HepG2 (cell line): ENCODE data around the gene ARG2. TPM values are rescaled to one million over a fixed set of nuclear protein-coding genes. Genes with fewer than 3 reads are reported as not detected.

ENCODE experiments used
- ATAC-seq: fragments of 200-7000 bp; cut with Tn5 transposase; 3 replicates; pipeline ENCODE4 v1.9.1; 2020; ENCODE audit warnings: mild to moderate bottlenecking, moderate library complexity
- BruUV-seq: library from RNA; stranded (reverse); fragments of 400-500 nt; replicated peaks from 2 replicates; lab custom pipeline; 2021; lab: Mats Ljungman, UMichigan
- CTCF ChIA-PET: fragments of 300-600 bp; formaldehyde crosslinking; extraction: SDS; loops from one replicate; lab custom pipeline; 2021; ENCODE audit warnings: low total read pairs, inconsistent platforms, low intra/inter-chr PET ratio; lab: Yijun Ruan, JAX
- POLR2A ChIA-PET: fragments of 350-600 bp; sonication (Branson Sonifier 250); formaldehyde crosslinking; loops from one replicate; lab custom pipeline; 2020; ENCODE audit warnings: antibody characterized with exemption, inconsistent platforms; lab: Yijun Ruan, JAX
- DNase-seq: peaks from one replicate; pipeline ENCODE4 v3.0.0-alpha.2; 2015; ENCODE audit warnings: low spot score
- FAIRE-seq: peaks from 3 replicates; lab custom pipeline; 2011; peaks lifted over from hg19 to GRCh38; lab: Jason Lieb, UNC
- H2AFZ ChIP-seq: one replicate; pipeline ENCODE4 v1.6.1; 2011; ENCODE audit warnings: low read length, inconsistent platforms
- H3K27ac ChIP-seq: fragments of 300-600 bp; 3 replicates; pipeline ENCODE4 v1.8.0; 2011; ENCODE audit warnings: mixed run types, mild to moderate bottlenecking, mixed read lengths, low read length, inconsistent platforms; ENCODE audit not compliant: insufficient read depth; ENCODE audit errors: extremely low read length
- H3K27me3 ChIP-seq, 2 experiments: fragments of 200-600 bp in 1 of 2; 2 replicates in 1 of 2; 3 replicates in 1 of 2; pipeline versions ENCODE4 v1.6.0 to v1.8.0; 2011; ENCODE audit warnings: low read length in 2 of 2, mild to moderate bottlenecking in 2 of 2, moderate library complexity in 2 of 2, inconsistent platforms in 1 of 2; ENCODE audit not compliant: insufficient read depth in 2 of 2, control insufficient read depth in 1 of 2
- H3K36me3 ChIP-seq, 2 experiments: fragments of 200-600 bp in 1 of 2; replicated peaks in 1 of 2; 2 replicates in 1 of 2; 3 replicates in 1 of 2; pipeline versions ENCODE4 v1.5.1 to v1.8.0; 2011; ENCODE audit warnings: low read length in 2 of 2, inconsistent platforms in 1 of 2; ENCODE audit not compliant: insufficient read depth in 2 of 2, control insufficient read depth in 1 of 2
- H3K4me1 ChIP-seq: 2 replicates; pipeline ENCODE4 v1.5.1; 2012; ENCODE audit warnings: low read length, inconsistent platforms; ENCODE audit not compliant: insufficient read depth
- H3K4me2 ChIP-seq: 2 replicates; pipeline ENCODE4 v1.6.0; 2011; ENCODE audit warnings: low read depth, low read length, inconsistent platforms
- H3K4me3 ChIP-seq, 3 experiments: fragments of 200-600 bp in 1 of 3; sonication (generic), shearing (Covaris generic) in 1 of 3; replicated peaks in 1 of 3; 2 replicates each; pipeline ENCODE4 v1.5.1; 2011 to 2016; ENCODE audit warnings: low read length in 3 of 3, inconsistent platforms in 2 of 3, low read depth in 2 of 3, mild to moderate bottlenecking in 2 of 3, control low read depth in 1 of 3, mixed read lengths in 1 of 3; ENCODE audit not compliant: insufficient read depth in 1 of 3
- H3K79me2 ChIP-seq: one replicate; pipeline ENCODE4 v1.6.1; 2011; ENCODE audit warnings: low read length, inconsistent platforms; ENCODE audit not compliant: insufficient read depth
- H3K9ac ChIP-seq: 2 replicates; pipeline ENCODE4 v1.6.0; 2011; ENCODE audit warnings: mild to moderate bottlenecking, low read depth, low read length, inconsistent platforms; ENCODE audit not compliant: insufficient read depth
- H3K9me3 ChIP-seq: 2 replicates; pipeline ENCODE4 v1.5.1; 2012; ENCODE audit warnings: mild to moderate bottlenecking, low read length
- H4K20me1 ChIP-seq: 2 replicates; pipeline ENCODE4 v1.6.0; 2011; ENCODE audit warnings: inconsistent platforms, mild to moderate bottlenecking, low read length, moderate library complexity; ENCODE audit not compliant: insufficient read depth
- ELF1 ChIP-seq: sonication (generic); formaldehyde crosslinking; IDR thresholded peaks from 2 replicates; pipeline ENCODE4 v1.4.0; 2020; ENCODE audit warnings: missing genetic modification reagents
- GTF2F1 ChIP-seq: fragments of 150-350 bp; IDR thresholded peaks from 2 replicates; pipeline ENCODE4 v1.6.1; 2014; ENCODE audit warnings: low read length
- MED1 ChIP-seq: sonication (generic); formaldehyde crosslinking; IDR thresholded peaks from 2 replicates; pipeline ENCODE4 v1.4.0; 2020; ENCODE audit warnings: missing genetic modification reagents
- ZNF468 ChIP-seq: sonication (generic); formaldehyde crosslinking; IDR thresholded peaks from 2 replicates; pipeline ENCODE4 v1.8.0; 2022; ENCODE audit warnings: mild to moderate bottlenecking, moderate library complexity, missing genetic modification reagents
- ZNF496 ChIP-seq: sonication (generic); formaldehyde crosslinking; IDR thresholded peaks from 2 replicates; pipeline ENCODE4 v1.8.1; 2023; ENCODE audit warnings: mild to moderate bottlenecking, moderate library complexity, missing genetic modification reagents; ENCODE audit not compliant: insufficient replicate concordance
- ZNF503 ChIP-seq: sonication (generic); formaldehyde crosslinking; IDR thresholded peaks from 2 replicates; pipeline ENCODE4 v1.4.0; 2020; ENCODE audit warnings: missing genetic modification reagents
- ZNF569 ChIP-seq: sonication (generic); formaldehyde crosslinking; IDR thresholded peaks from 2 replicates; pipeline ENCODE4 v1.5.0; 2020; ENCODE audit warnings: mild to moderate bottlenecking, missing genetic modification reagents, moderate library complexity, borderline replicate concordance
- ZNF776 ChIP-seq: sonication (generic); formaldehyde crosslinking; IDR thresholded peaks from 2 replicates; pipeline ENCODE4 v1.4.0; 2020; ENCODE audit warnings: mild to moderate bottlenecking, missing genetic modification reagents
- WGBS: methylation state at CpG from one replicate; pipeline ENCODE4 v1.1.6; 2017; ENCODE audit warnings: low lambda C conversion rate; 5-methylcytosine and 5-hydroxymethylcytosine counted together
- in situ Hi-C: cut with HindIII; loops from 2 replicates; pipeline ENCODE4 v1.10.0; 2017; ENCODE audit warnings: low pct_unique_long_range_greater_than_20kb; ENCODE audit not compliant: extremely low pct_ligation_motif_present
- intact Hi-C: fragments of 100-400 bp; cut with micrococcal nuclease; formaldehyde crosslinking; loops from one replicate; pipeline ENCODE4 v1.10.0; 2022; ENCODE audit not compliant: unreplicated experiment
- polyA plus RNA-seq, 8 experiments: library from polyadenylated mRNA; depleted of rRNA in 3 of 8; stranded (reverse) in 7 of 8; unstranded in 1 of 8; fragments of >200 nt; fragmentation: Illumina TruSeq in 4 of 8; extraction: Trizol in 4 of 8; gene quantifications; 2 replicates each; pipeline versions ENCODE4 v1.2.1 to v1.2.3, GENCODE V29; 2011 to 2016; ENCODE audit warnings: low read depth in 4 of 8, missing spikeins in 1 of 8, mixed read lengths in 1 of 8; ENCODE audit not compliant: insufficient read depth in 1 of 8
- total RNA-seq, 5 experiments: library from RNA; depleted of rRNA; stranded (reverse); fragments of >200 nt; fragmentation: Illumina TruSeq; extraction: Trizol; gene quantifications; 2 replicates each; pipeline ENCODE4 v1.2.3, GENCODE V29; 2016; ENCODE audit warnings: low read depth in 1 of 5
- TF ChIP-seq, protein P1 (sequence below): sonication (generic); formaldehyde crosslinking; IDR thresholded peaks from 2 replicates; pipeline ENCODE4 v1.5.0; 2020; ENCODE audit warnings: mild to moderate bottlenecking, missing genetic modification reagents

Gene ARG2
- total and polyA plus RNA-seq, 2 of the 13 experiments (the other 11 are each of a cell fraction or from before 2014, with no cell fraction given) = 37.5 to 73.6 TPM

GRCh38 chr14:67577181-67577808 lies 42.4 kb upstream of the ARG2 start:
- in situ Hi-C loops = no loop called here
- POLR2A ChIA-PET = no interaction called here

GRCh38 chr14:67577909-67578749 lies 41.6 kb upstream of the ARG2 start:
- DNase-seq (no peak), FAIRE-seq (no peak), ATAC-seq (no peak)
- Histone ChIP-seq H3K36me3 (peaks cover 0 to 3% of the 10 kb centered on the region in 2 experiments; a peak in 2 of 5 replicates), H3K4me3 (no peak overlapping the region), H4K20me1 (no peaks in the 10 kb centered on the region), H3K4me1 (peaks cover 6% of the 10 kb centered on the region), H3K27ac (no peak overlapping the region), H3K4me2 (no peak overlapping the region), H3K9ac (no peak overlapping the region), H3K27me3 (no peaks in the 10 kb centered on the region), H3K9me3 (no peaks in the 10 kb centered on the region), H3K79me2 (no peaks in the 10 kb centered on the region), H2AFZ (no peak overlapping the region)
- 96% methylated on average over 7 of the region's 16 CpGs for WGBS
- ChIA-PET CTCF (no interaction called here), POLR2A (no interaction called here)
- no TSS peak for BruUV-seq
- in situ Hi-C loops = no loop called here
- intact Hi-C loops = no loop called here
- TF ChIP-seq MED1 (CRISPR knock-in tag) (no peak), ZNF776 (no peak), GTF2F1 (no peak), ELF1 (CRISPR knock-in tag) (no peak), ZNF503 (no peak), ZNF496 (CRISPR knock-in tag) (no peak)
- TF ChIP-seq, protein P1, sequence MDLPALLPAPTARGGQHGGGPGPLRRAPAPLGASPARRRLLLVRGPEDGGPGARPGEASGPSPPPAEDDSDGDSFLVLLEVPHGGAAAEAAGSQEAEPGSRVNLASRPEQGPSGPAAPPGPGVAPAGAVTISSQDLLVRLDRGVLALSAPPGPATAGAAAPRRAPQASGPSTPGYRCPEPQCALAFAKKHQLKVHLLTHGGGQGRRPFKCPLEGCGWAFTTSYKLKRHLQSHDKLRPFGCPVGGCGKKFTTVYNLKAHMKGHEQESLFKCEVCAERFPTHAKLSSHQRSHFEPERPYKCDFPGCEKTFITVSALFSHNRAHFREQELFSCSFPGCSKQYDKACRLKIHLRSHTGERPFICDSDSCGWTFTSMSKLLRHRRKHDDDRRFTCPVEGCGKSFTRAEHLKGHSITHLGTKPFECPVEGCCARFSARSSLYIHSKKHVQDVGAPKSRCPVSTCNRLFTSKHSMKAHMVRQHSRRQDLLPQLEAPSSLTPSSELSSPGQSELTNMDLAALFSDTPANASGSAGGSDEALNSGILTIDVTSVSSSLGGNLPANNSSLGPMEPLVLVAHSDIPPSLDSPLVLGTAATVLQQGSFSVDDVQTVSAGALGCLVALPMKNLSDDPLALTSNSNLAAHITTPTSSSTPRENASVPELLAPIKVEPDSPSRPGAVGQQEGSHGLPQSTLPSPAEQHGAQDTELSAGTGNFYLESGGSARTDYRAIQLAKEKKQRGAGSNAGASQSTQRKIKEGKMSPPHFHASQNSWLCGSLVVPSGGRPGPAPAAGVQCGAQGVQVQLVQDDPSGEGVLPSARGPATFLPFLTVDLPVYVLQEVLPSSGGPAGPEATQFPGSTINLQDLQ (CRISPR knock-in tag) = no peak

More at GRCh38 chr14:67577181-67577808, 42.4 kb upstream of the ARG2 start:
- H3K27me3 ChIP-seq = no peaks in the 10 kb centered on the region
- no peaks in the 10 kb centered on the region for H3K9me3 ChIP-seq
- intact Hi-C loops = no loop called here
- TF ChIP-seq ZNF468 (CRISPR knock-in tag) = no peak
- no peak for TF ChIP-seq ZNF569
- FAIRE-seq (no peak), DNase-seq (no peak), ATAC-seq (no peak)
- H3K9ac ChIP-seq = no peak overlapping the region
- peaks cover 0 to 3% of the 10 kb centered on the region in 2 experiments; a peak in 2 of 5 replicates for H3K36me3 ChIP-seq
- H3K4me1 ChIP-seq = peaks cover 14% of the 10 kb centered on the region
- H3K4me2 ChIP-seq = no peak overlapping the region
- CTCF ChIA-PET = no interaction called here
- no TSS peak for BruUV-seq
- no peak overlapping the region for H3K27ac ChIP-seq
- no peak overlapping the region for H3K4me3 ChIP-seq
- H2AFZ ChIP-seq = no peak overlapping the region
- H4K20me1 ChIP-seq = no peaks in the 10 kb centered on the region
- 81% methylated on average over 10 of the region's 13 CpGs for WGBS
- no peaks in the 10 kb centered on the region for H3K79me2 ChIP-seq
